D721Med (cell line): ENCODE measurements around the gene GJA1.
"Not testable (repeated sequence)": the region's sequence is repeated elsewhere in the genome, so short reads cannot be mapped to it uniquely, and the experiment has no call there.

Source experiments
- DNase-seq: peaks from one replicate; pipeline ENCODE4 v3.0.0; 2011; ENCODE audit warnings: low spot score; ENCODE audit not compliant: insufficient read length
- FAIRE-seq: peaks from 2 replicates; lab custom pipeline; 2011; peaks lifted over from hg19 to GRCh38; lab: Jason Lieb, UNC
- CTCF ChIP-seq: IDR thresholded peaks from 2 replicates; pipeline ENCODE4 v1.5.1; 2012; ENCODE audit warnings: mild to moderate bottlenecking, control low read depth; ENCODE audit not compliant: insufficient read depth; ENCODE audit errors: missing control alignments

The GJA1 gene

GRCh38 chr6:121435444-121436069 lies at the start of gene GJA1:
Gene GJA1, plus strand, starts transcription at chr6:121435646. Its CDS starts 11,202 bp downstream, at chr6:121446848.
- FAIRE-seq: no peak
- TF ChIP-seq CTCF: no peak
- DNase-seq: no peak

GRCh38 chr6:121386551-121386950 lies 48.9 kb upstream of the GJA1 start:
- not testable (repeated sequence) for FAIRE-seq, DNase-seq

- FAIRE-seq (no peak), DNase-seq (no peak)
- TF ChIP-seq CTCF: no peak
Observed at GRCh38 chr6:121389419-121389818, 46.0 kb upstream of the GJA1 start.

- FAIRE-seq: no peak
- no peak for DNase-seq
- no peak for TF ChIP-seq CTCF
Observed at GRCh38 chr6:121393731-121394505, 41.5 kb upstream of the GJA1 start.

GRCh38 chr6:121395736-121396135 lies 39.7 kb upstream of the GJA1 start:
- FAIRE-seq (no peak), DNase-seq (no peak)
- TF ChIP-seq CTCF: no peak

GRCh38 chr6:121397188-121397587 lies 38.3 kb upstream of the GJA1 start:
- DNase-seq, FAIRE-seq: not testable (repeated sequence)

- TF ChIP-seq CTCF: no peak
- DNase-seq: no peak
- no peak for FAIRE-seq
Observed at GRCh38 chr6:121398127-121398526, 37.3 kb upstream of the GJA1 start.

- no peak for TF ChIP-seq CTCF
- DNase-seq (no peak), FAIRE-seq (no peak)
Observed at GRCh38 chr6:121399966-121400365, 35.5 kb upstream of the GJA1 start.
